ENCODE data around the gene NME7. TPM values are rescaled to one million over a fixed set of nuclear protein-coding genes. Genes with fewer than 3 reads are reported as not detected.

Gene NME7
- total and polyA plus RNA-seq, 10 donors, result 4.0 to 22.0 (median 9.7) TPM

DNA sequence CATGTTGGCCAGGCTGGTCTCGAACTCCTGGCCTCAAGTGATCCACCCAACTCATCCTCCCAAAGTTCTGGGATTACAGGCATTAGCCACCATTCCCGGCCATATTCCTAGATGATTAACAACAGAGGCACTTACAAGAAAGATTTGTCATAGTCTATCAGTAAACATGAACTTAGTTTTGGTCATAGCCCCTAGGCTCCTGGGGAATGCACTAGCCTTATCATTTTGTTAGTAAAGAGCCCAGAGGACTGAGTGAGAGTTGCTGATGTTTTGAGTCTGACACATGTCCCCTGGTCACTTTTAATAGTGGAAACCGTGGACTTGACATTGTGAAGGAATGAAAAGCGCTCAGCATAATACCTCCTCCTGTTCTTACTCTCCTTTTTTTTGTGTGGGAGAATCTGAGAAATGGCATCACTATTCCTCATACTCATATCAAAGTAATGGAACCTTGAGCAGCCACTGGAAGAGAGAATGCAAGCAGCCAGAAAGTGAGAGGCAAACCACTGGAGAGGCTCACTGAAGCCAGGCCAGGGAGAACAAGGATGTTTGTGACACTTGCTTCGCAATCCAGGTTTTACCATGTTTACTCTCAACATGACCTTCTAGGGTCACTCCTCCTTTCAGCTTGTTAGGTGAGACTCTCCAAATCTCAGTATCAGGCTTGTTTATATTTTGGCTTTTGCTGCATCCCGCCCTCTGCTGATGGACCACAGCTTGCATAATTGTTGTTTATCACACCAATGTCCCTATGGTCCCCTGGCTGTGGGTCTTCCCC is 246.3 kb downstream of the NME7 start:
- Histone ChIP-seq H3K27me3 (replicated peaks in 1 of 7) (no peaks in the 10 kb centered on the region), H3K27ac (no peak overlapping the region), H3K9me3 (no peaks in the 10 kb centered on the region), H3K4me1 (peaks cover 0 to 18% (median 6%) of the 10 kb centered on the region in 6 donors), H3K4me3 (no peak overlapping the region), H3K36me3 (peaks cover 0 to 23% (median 0%) of the 10 kb centered on the region in 6 donors)
- intact Hi-C loops (cut with DNase I; ENCODE audit: low total_unique reads), result no loop called here
- TF ChIP-seq, protein P1, sequence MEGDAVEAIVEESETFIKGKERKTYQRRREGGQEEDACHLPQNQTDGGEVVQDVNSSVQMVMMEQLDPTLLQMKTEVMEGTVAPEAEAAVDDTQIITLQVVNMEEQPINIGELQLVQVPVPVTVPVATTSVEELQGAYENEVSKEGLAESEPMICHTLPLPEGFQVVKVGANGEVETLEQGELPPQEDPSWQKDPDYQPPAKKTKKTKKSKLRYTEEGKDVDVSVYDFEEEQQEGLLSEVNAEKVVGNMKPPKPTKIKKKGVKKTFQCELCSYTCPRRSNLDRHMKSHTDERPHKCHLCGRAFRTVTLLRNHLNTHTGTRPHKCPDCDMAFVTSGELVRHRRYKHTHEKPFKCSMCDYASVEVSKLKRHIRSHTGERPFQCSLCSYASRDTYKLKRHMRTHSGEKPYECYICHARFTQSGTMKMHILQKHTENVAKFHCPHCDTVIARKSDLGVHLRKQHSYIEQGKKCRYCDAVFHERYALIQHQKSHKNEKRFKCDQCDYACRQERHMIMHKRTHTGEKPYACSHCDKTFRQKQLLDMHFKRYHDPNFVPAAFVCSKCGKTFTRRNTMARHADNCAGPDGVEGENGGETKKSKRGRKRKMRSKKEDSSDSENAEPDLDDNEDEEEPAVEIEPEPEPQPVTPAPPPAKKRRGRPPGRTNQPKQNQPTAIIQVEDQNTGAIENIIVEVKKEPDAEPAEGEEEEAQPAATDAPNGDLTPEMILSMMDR (IDR thresholded peaks at IDR 0.05 in 8 of 11, conservative IDR thresholded peaks at IDR 0.05 in 3 of 11), result no peak
- TF ChIP-seq POLR2A (IDR thresholded peaks at IDR 0.05) (no peak), POLR2AphosphoS5 (IDR thresholded peaks at IDR 0.05) (no peak)
- 87 to 98% (median 95%) methylated on average over 6 of the region's 6 CpGs for WGBS, 5 donors
- DNase-seq, result no peak

DNA sequence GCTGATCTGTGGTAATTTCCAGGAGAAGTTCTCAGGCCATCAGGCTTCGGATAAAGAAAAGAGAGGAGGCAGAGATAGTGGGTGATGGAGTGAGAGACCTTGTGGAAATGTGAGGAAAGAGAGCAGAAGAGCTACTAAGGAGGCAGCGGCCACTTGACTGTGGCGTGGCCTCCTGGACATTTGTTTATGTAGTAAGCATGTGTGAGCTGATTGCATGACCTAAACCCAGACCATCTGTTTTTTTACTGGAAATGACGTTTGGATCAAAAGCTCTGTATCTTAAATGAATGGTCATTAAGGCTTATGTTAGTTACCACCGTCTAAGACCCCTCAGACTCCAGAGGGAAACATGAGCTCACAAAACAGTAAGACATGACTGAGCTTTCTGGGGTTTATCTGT is 247.5 kb downstream of the NME7 start:
- Histone ChIP-seq H3K4me3 (no peak overlapping the region), H3K36me3 (peaks cover 0 to 10% (median 0%) of the 10 kb centered on the region in 6 donors), H3K27me3 (replicated peaks in 1 of 7) (no peaks in the 10 kb centered on the region), H3K9me3 (no peaks in the 10 kb centered on the region), H3K27ac (no peak overlapping the region), H3K4me1 (peaks cover 0 to 30% (median 16%) of the 10 kb centered on the region in 6 donors)
- no peak for TF ChIP-seq POLR2A (IDR thresholded peaks at IDR 0.05)
- TF ChIP-seq, protein P1 (IDR thresholded peaks at IDR 0.05 in 8 of 11, conservative IDR thresholded peaks at IDR 0.05 in 3 of 11), result no peak
- no peak for TF ChIP-seq POLR2AphosphoS5 (IDR thresholded peaks at IDR 0.05)
- intact Hi-C loops (cut with DNase I; ENCODE audit: low total_unique reads), result no loop called here
- WGBS, 5 donors, result 81 to 86% (median 82%) methylated on average over 5 of the region's 5 CpGs
- no peak for DNase-seq

DNA sequence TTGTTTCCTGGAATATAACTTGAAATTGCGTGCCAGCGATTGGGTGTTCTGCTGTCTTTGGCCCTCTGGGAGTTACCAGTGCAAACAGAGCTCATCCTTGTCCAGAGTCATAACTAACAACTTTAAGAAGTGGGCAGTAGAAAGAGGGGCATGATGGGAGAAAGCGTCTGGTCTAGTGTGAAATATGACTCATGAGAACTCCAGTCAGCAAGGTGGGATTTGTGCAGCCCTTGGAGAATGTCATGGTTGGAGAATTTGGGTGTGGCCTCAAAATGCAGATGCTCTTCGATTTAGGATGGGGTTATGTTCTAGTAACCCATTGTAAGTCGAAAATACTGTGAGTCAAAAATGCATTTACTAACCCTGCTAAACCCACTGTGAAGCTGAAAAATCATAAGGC is 248.2 kb downstream of the NME7 start:
- intact Hi-C loops (cut with DNase I; ENCODE audit: low total_unique reads), result no loop called here
- H3K4me1 ChIP-seq, result peaks cover 0 to 35% (median 16%) of the 10 kb centered on the region in 6 donors
- no peaks in the 10 kb centered on the region for H3K27me3 ChIP-seq (replicated peaks in 1 of 7)
- TF ChIP-seq, protein P1 (IDR thresholded peaks at IDR 0.05 in 8 of 11, conservative IDR thresholded peaks at IDR 0.05 in 3 of 11), result no peak
- no peak for TF ChIP-seq POLR2A (IDR thresholded peaks at IDR 0.05)
- peaks cover 0 to 11% (median 0%) of the 10 kb centered on the region in 6 donors for H3K36me3 ChIP-seq
- H3K9me3 ChIP-seq, result no peaks in the 10 kb centered on the region
- no peak for DNase-seq
- no peak overlapping the region for H3K4me3 ChIP-seq
- H3K27ac ChIP-seq, result no peak overlapping the region
- WGBS, 5 donors, result 80 to 90% (median 86%) methylated on average over 5 of the region's 5 CpGs

DNA sequence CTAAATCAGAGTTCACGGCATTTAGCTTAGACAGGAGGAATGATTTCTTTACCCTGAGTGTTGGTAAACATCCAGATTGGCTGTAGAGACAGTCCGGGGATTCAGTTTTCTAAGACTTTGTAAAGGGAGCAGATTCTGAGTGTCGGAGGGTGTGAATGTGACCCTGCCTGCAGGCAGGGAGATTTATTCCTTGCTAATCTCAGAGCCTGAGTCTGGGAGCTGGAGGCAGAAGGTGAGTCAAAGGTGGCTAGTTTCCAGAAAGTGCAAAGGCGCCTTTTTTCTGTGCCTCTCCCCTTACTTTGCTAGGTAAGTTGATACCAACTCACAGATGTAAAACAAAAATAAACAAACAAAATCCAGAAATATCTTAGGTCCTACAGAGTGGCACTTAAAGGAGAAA is 249.4 kb downstream of the NME7 start:
- TF ChIP-seq, protein P1 (IDR thresholded peaks at IDR 0.05 in 8 of 11, conservative IDR thresholded peaks at IDR 0.05 in 3 of 11), result no peak
- no peak for TF ChIP-seq POLR2A (IDR thresholded peaks at IDR 0.05)
- H3K9me3 ChIP-seq, result no peaks in the 10 kb centered on the region
- H3K27me3 ChIP-seq (replicated peaks in 1 of 7), result no peaks in the 10 kb centered on the region
- H3K27ac ChIP-seq, result no peak overlapping the region
- peaks cover 0 to 22% (median 0%) of the 10 kb centered on the region in 6 donors for H3K36me3 ChIP-seq
- intact Hi-C loops (cut with DNase I; ENCODE audit: low total_unique reads), result no loop called here
- DNase-seq, result no peak
- 86 to 96% (median 91%) methylated on average over 4 of the region's 4 CpGs for WGBS, 5 donors
- no peak overlapping the region for H3K4me3 ChIP-seq
- H3K4me1 ChIP-seq, result peaks cover 0 to 47% (median 19%) of the 10 kb centered on the region in 6 donors
